A673 (cell line): ENCODE results near the gene POLR1G. TPM values are rescaled to one million over a fixed set of nuclear protein-coding genes. Genes with fewer than 3 reads are reported as not detected.

Source experiments
- BruUV-seq: library from RNA; stranded (reverse); fragments of 400-500 nt; replicated peaks from 2 replicates; lab custom pipeline; 2021; lab: Mats Ljungman, UMichigan
- CTCF ChIA-PET: fragments of 300-600 bp; sonication (Branson Sonifier 250); formaldehyde crosslinking; loops from one replicate; lab custom pipeline; 2022; ENCODE audit warnings: antibody characterized with exemption; lab: Charles Lee
- POLR2A ChIA-PET: fragments of 300-600 bp; sonication (Branson Sonifier 250); formaldehyde crosslinking; loops from one replicate; lab custom pipeline; 2022; ENCODE audit warnings: antibody characterized with exemption; ENCODE audit not compliant: low non-redundant PET; lab: Charles Lee
- DNase-seq: peaks from one replicate; pipeline ENCODE4 v3.0.0-alpha.2; 2015; ENCODE audit warnings: low spot score
- H3K27ac ChIP-seq: fragments of 200-600 bp; sonication (generic); 2 replicates; pipeline ENCODE4 v1.5.1; 2016; ENCODE audit warnings: mixed run types, low read depth, mild to moderate bottlenecking, mixed read lengths, antibody characterized with exemption, low read length; ENCODE audit not compliant: poor library complexity, severe bottlenecking
- H3K27me3 ChIP-seq: fragments of 200-600 bp; sonication (generic); replicated peaks from 2 replicates; pipeline ENCODE4 v1.6.1; 2017; ENCODE audit warnings: mixed run types, low read depth, mild to moderate bottlenecking, mixed read lengths, antibody characterized with exemption, low read length; ENCODE audit not compliant: insufficient read depth, poor library complexity
- H3K36me3 ChIP-seq: fragments of 200-600 bp; sonication (generic); 2 replicates; pipeline ENCODE4 v1.6.1; 2016; ENCODE audit warnings: mixed run types, mild to moderate bottlenecking, mixed read lengths, antibody characterized with exemption, low read length; ENCODE audit not compliant: insufficient read depth, poor library complexity, severe bottlenecking
- H3K4me1 ChIP-seq: fragments of 200-600 bp; sonication (generic); 2 replicates; pipeline ENCODE4 v1.6.1; 2017; ENCODE audit warnings: mixed run types, mild to moderate bottlenecking, mixed read lengths, antibody characterized with exemption, low read length; ENCODE audit not compliant: insufficient read depth, poor library complexity, severe bottlenecking
- H3K4me3 ChIP-seq: fragments of 200-600 bp; sonication (generic); 2 replicates; pipeline ENCODE4 v1.5.1; 2016; ENCODE audit warnings: low read depth, mixed run types, mild to moderate bottlenecking, mixed read lengths, low read length; ENCODE audit not compliant: poor library complexity, severe bottlenecking
- H3K9me3 ChIP-seq: fragments of 200-600 bp; sonication (generic); 2 replicates; pipeline ENCODE4 v1.6.1; 2016; ENCODE audit warnings: mixed run types, low read depth, mild to moderate bottlenecking, mixed read lengths, antibody characterized with exemption, low read length; ENCODE audit not compliant: poor library complexity, severe bottlenecking
- CTCF ChIP-seq: fragments of 300-800, 200-600 bp; sonication (generic); conservative IDR thresholded peaks from 2 replicates; pipeline ENCODE4 v1.5.1; 2017; ENCODE audit warnings: low read depth, mild to moderate bottlenecking, antibody characterized with exemption, low read length, moderate library complexity, mixed read lengths
- EZH2 ChIP-seq: fragments of 200-600 bp; sonication (generic); IDR thresholded peaks from 2 replicates; pipeline ENCODE4 v1.6.1; 2017; ENCODE audit warnings: borderline replicate concordance, low read depth, mild to moderate bottlenecking, mixed read lengths, antibody characterized with exemption, low read length; ENCODE audit not compliant: poor library complexity, severe bottlenecking
- intact Hi-C: fragments of 100-400 bp; cut with micrococcal nuclease; formaldehyde crosslinking; loops from one replicate; pipeline ENCODE4 v1.10.0; 2022; ENCODE audit not compliant: unreplicated experiment
- total RNA-seq: library from RNA; stranded (reverse); gene quantifications from 2 replicates; pipeline ENCODE4 v1.2.3, GENCODE V29; 2021

The POLR1G gene
- total RNA-seq, 1 experiment from 2014 or later, result 30.1 TPM

GRCh38 chr19:45445139-45445538 lies 38.7 kb downstream of the POLR1G start:
- no peak for DNase-seq
- ChIA-PET CTCF (interaction anchor here (0.6 kb wide), 1 partner anchor 194 kb away, joined by 3 read pairs; the partner anchor contains the start of gene EML2), POLR2A (interaction anchor here (0.6 to 0.7 kb wide), 2 partner anchors 22 to 1888 kb away, joined by 3 to 6 read pairs; no protein-coding TSS in a partner anchor)
- peaks cover 21% of the 10 kb centered on the region for H3K4me1 ChIP-seq
- H3K27me3 ChIP-seq, result no peaks in the 10 kb centered on the region
- H3K36me3 ChIP-seq, result no peaks in the 10 kb centered on the region
- no peaks in the 10 kb centered on the region for H3K9me3 ChIP-seq
- no peak overlapping the region for H3K4me3 ChIP-seq
- TF ChIP-seq CTCF, result no peak
- no peak for TF ChIP-seq EZH2
- H3K27ac ChIP-seq, result no peak overlapping the region
- intact Hi-C loops, result no loop called here
- no TSS peak for BruUV-seq

GRCh38 chr19:45446295-45446694 lies 39.9 kb downstream of the POLR1G start:
- no peaks in the 10 kb centered on the region for H3K36me3 ChIP-seq
- intact Hi-C loops, result no loop called here
- no peak overlapping the region for H3K4me3 ChIP-seq
- no peaks in the 10 kb centered on the region for H3K27me3 ChIP-seq
- POLR2A ChIA-PET, result no interaction called here
- H3K27ac ChIP-seq, result no peak overlapping the region
- BruUV-seq, result no TSS peak
- H3K4me1 ChIP-seq, result peaks cover 16% of the 10 kb centered on the region
- no peak for DNase-seq
- TF ChIP-seq CTCF (peak; percentile 52), EZH2 (no peak)
- H3K9me3 ChIP-seq, result no peaks in the 10 kb centered on the region
- CTCF ChIA-PET, result no interaction called here

- BruUV-seq, result no TSS peak
- Histone ChIP-seq H3K9me3 (no peaks in the 10 kb centered on the region), H3K4me3 (no peak overlapping the region), H3K27ac (no peak overlapping the region), H3K27me3 (no peaks in the 10 kb centered on the region), H3K4me1 (peaks cover 16% of the 10 kb centered on the region), H3K36me3 (no peaks in the 10 kb centered on the region)
- TF ChIP-seq CTCF (no peak), EZH2 (no peak)
- ChIA-PET CTCF (interaction anchor here (0.5 kb wide), 1 partner anchor 48 kb away, joined by 9 read pairs; no protein-coding TSS in a partner anchor), POLR2A (no interaction called here)
- intact Hi-C loops, result no loop called here
- DNase-seq, result no peak
These were observed 40.5 kb downstream of the POLR1G start for GRCh38 chr19:45446944-45447343.
